HS-5 (cell line): ENCODE measurements around the gene CUX1.

Experiments used
- DNase-seq: peaks from one replicate; pipeline ENCODE4 v3.0.0-alpha.2; 2012; ENCODE audit warnings: low read depth

Gene CUX1

GRCh38 chr7:101957744-101958525, 140.5 kb downstream of the CUX1 start:
- no peak for DNase-seq

DNA sequence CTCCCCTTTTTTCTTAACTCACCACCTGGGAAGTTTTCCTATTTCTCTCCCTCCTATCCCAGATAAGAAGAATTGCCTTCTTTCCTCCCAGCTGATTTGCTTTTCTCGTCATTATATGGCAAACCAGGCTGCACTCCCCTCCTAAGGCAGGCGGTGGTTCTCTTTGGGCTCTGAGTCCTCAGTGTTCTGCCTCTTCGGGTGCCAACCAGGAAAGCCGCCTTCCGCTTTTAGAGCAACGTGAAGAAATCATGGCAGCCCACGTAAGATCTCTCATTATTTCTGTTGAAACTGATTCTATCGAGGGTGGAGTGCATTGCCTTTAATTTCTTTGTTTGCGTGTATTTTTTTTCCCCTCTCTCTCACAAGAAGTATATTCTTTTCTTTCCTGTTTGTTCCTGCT, 141.9 kb downstream of the CUX1 start:
- DNase-seq = no peak

DNA sequence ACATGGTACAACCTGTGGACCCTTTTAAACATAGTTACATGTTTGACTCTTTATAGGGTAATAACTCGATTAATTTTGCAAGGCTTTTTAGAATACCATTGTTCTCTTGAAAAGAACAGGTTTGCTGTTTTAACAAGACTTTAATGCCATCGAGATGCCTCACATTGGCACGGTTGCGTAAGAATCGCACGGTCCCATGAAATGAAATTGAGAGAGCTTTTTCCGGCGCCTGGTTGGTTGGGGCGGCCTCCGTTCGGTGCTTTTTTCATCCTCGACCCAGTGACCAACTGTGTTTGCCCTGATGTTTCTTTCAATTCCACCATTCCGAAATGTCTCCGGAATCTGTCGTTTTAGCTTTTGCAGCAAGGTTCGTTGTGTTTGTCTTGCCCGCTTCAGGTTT, 142.4 kb downstream of the CUX1 start:
- DNase-seq = no peak

GRCh38 chr7:101960323-101960722, 142.9 kb downstream of the CUX1 start:
- DNase-seq = no peak

GRCh38 chr7:101960985-101961708, 143.7 kb downstream of the CUX1 start:
- DNase-seq = no peak

DNA sequence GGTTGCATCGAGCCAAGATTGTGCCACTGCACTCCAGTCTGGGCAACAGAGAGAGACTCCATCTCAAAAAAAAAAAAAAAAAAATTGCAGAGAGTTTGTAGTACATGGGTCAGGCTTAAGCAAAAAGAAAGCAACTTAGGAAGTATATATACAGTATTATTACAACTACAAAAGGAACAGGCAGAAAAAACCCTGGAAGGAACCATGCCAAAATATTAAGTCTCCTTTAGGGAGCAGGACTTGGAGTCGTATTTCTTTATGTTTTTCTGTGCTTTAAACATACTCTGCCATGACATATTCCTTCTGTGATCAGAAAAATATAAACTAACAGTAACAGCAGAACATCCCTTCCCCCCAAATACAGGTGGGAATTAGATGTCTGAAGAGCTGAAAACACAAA, 144.4 kb downstream of the CUX1 start:
- DNase-seq = no peak

GRCh38 chr7:101963693-101964092, 146.3 kb downstream of the CUX1 start:
- no peak for DNase-seq

DNA sequence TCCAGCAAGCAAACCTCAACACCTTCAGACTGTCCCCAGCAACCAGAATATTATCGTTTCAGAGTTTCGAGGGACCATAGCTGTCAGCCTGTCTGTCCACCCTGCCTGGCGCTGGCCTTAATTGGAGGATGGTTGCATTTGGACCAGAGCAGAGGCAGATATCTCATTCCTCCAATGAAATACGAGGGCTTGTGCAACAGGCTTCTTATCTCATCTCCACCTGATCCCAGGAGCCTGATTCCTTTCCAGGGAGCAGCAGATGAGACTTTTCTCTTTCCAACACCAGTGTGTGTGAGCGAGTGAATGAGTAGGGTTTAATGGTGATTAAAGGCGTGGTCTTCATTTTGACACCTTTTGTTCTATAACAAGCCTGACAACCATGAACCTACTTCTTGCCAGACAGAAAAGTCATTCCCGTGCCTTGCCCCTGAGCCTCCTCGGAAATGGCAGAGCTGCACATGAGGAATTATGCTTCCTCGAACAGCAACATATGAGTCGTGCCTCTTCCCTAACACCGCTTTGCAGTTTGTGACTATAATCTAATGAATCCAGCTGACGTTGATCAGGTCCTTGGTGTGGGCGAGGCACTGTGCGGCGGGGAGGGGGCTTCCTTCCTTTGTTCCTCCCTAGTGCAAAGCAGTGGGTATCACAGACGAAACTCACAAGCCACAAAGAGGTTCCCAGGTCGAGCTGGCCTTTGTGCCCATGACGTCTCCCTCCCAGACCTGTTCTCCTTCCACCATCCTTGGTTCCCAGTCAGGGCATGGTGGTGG, 147.4 kb downstream of the CUX1 start:
- DNase-seq = no peak

DNA sequence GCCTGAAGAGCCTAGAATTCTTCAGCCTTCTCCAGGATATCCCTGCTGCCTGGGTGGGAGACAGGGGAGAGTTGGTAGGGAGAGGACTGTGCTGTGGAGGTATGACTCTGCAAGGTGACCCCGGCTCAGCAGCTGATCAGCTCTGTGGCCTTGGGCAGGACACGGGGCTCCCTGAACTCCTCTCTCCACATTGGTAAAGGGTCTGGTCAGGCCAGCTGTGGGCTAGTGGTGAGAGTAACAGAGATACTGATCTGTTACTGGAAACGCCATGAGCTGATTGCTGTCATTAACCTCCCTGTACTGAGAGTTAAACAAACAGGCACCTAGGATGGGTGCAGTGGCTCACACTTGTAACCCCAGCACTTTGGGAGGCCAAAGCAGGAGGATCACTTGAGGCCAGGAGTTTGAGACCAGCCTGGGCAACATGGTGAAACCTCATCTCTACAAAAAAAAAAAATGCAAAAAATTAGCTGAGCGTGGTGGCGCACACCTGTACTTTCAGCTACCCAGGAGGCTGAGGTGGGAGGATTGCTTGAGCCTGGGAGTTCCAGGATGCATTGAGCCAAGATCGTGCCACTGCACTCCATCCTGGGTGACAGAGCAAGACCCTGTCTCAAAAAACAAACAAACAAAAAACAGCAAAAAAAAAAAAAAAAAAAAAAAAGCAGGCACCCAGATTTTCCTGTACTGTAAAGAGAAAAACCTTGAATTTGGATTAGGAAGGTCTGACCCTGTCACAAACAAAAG, 151.5 kb downstream of the CUX1 start:
- no peak for DNase-seq

DNA sequence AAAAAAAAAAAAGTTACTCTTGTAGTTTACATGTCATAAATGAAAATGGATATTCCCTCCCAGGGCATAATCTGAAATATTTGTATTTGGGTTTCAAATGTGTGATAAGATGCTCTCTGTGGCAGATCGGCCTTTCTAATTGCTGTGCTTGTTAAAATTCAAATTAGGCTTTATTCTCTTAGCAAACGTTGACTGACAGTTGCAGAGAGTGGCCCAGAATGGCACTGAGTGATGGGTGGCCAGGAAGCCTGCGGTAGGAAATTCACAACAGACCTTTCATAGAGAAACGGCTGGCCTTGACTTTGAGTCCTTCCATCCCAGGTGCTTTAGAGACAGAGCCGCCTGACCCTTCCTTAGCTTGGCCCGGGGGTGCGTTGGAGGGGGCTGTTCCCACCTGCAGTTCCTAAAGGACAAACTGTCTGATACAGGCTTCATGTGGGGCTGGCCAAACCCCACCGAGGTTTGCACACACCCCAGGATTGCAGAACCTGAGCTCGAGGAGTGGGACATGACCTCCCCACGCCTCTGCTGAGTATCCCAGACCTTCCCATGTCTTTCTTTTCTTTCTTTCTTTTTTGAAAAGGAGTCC, 152.7 kb downstream of the CUX1 start:
- no peak for DNase-seq

GRCh38 chr7:101970801-101971200, 153.4 kb downstream of the CUX1 start:
- no peak for DNase-seq

DNA sequence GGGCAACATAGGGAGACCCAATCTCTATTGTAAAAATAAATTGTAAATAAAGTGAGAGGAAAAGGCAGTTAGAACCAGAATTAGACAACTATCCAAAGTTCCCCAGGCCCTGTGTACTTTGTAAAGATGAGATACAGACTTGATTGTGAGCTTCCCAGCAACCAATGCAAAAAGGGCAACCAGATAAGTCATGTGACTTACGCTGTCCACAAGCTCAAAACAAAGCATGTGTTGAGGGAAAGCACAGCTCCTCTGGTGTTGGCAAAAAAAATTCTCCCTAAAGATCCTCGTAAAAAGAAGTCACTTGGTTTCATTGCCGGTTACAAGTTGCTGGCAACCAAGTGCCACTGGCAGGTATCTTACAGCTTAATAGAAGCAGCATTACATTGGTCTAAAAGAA, 154.0 kb downstream of the CUX1 start:
- DNase-seq = no peak

DNA sequence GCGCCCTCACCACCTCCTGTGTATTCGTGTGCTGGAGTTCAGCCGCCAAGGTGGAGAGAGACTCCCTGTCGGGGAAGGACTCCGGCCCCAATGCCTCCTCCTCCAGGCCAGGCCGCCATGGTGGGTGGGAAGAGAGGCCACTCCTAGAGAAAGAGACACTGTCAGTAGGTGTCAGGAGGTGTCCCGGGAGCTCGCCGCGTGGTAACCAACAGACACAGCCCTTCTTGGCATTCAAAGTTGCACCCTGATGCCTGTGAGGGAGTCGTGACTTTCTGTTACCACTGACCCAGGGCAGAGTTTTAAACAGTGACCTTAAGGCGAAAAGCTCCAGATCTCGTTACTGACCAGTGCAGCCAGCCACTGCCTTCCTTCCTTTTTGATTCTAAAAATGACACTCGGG, 155.2 kb downstream of the CUX1 start:
- DNase-seq = no peak

GRCh38 chr7:101973130-101973529, 155.7 kb downstream of the CUX1 start:
- no peak for DNase-seq

DNA sequence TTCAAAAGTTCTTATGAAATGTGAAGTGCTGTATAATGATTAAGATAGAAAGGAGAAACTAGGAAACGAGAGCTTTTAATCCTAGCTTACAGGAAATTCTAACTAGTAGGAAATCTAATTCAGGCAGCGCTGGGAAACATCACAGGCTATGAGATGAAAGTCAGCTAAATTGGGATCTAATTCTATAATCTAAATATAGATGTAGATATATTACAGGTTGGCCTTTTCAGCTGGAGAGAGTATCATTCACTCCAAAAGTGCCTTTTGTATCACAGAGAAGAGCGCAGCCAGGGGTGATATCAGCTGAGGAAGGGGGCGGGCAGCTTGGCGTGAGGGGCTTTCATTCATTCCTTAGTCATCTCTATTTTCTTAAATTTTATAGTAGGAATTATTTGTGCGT, 157.0 kb downstream of the CUX1 start:
- no peak for DNase-seq

DNA sequence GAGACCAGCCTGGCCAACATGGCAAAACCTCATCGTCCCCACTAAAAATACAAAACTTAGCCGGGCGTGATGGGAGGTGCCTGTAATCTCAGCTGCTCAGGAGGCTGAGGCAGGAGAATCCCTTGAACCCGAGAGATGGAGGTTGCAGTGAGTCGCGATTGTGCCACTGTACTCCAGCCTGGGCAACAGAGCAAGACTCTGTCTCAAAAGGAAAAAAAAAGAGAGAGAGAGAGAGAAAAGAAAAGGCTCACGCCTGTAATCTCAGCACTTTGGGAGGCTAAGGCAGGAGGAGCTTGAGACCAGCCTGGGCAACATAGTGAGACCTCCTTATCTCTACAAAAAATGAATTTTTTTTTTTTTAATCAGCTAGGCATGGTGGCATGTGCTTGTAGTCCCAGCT, 157.6 kb downstream of the CUX1 start:
- DNase-seq = no peak

- no peak for DNase-seq
Measured at GRCh38 chr7:101976411-101976810, 159.0 kb downstream of the CUX1 start.

DNA sequence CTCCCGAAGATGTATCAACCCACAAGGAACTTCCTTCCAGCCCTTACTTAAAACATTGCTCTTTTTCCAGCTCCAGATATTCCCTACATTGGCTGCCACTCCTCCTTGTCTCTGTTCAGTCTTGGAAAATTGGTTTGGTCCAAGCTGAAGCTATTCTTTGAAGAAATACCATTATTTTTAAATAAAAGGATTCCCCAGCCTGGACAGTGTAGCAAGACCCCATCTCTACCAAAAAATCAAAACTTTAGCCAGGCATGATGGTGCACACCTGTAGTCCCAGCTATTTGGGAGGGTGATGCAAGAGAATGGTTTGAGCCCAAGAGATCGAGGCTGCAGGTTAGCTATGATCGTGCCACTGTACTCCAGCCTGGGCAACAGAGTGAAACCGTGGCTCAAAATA, 159.8 kb downstream of the CUX1 start:
- no peak for DNase-seq

- no peak for DNase-seq
Measured at GRCh38 chr7:101978683-101979082, 161.3 kb downstream of the CUX1 start.

- DNase-seq = no peak
Measured at GRCh38 chr7:101983147-101983811, 165.9 kb downstream of the CUX1 start.
